HG03196 (cell line): ENCODE data around the gene KLHL22.
"Not testable (repeated sequence)": the region's sequence is repeated elsewhere in the genome, so short reads cannot be mapped to it uniquely, and the experiment has no call there.

ENCODE experiments used
- ATAC-seq: cut with Tn5 transposase; IDR thresholded peaks from one replicate; pipeline ENCODE4 v1.9.1; 2021; ENCODE audit not compliant: unreplicated experiment

The KLHL22 gene

GRCh38 chr22:20506543-20507252 lies 11.1 kb upstream of the KLHL22 start:
- ATAC-seq = peak; percentile 5

DNA sequence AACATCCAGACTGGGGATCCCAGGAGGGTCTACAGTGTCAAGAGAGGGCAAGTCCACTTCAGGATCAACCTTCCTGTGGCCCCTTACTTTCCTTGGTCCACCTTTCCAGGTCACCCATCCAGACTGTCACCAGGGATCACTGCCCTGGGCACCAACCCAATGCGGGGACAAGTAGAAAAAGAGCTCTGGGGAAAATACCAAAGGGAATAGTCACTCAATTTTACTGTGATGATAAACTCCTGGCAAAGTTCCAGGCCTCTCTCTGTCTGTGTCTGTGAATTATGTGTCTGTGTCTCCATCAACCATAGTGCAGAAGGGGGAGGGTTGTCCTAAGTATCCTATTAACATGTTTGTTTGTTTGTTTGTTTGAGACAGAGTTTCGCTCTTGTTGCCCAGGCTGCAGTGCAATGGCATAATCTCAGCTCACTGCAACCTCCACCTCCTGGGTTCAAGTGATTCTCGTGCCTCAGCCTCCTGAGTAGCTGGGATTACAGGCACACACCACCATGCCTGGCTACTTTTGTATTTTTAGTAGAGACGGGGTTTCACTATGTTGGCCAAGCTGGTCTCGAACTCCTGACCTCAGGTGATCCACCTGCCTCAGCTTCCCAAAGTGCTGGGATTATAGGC lies 8.8 kb upstream of the KLHL22 start:
- not testable (repeated sequence) for ATAC-seq

- no peak for ATAC-seq
Observed at GRCh38 chr22:20503816-20504215, 8.2 kb upstream of the KLHL22 start.

GRCh38 chr22:20499769-20500168 lies 4.2 kb upstream of the KLHL22 start:
- ATAC-seq = no peak

DNA sequence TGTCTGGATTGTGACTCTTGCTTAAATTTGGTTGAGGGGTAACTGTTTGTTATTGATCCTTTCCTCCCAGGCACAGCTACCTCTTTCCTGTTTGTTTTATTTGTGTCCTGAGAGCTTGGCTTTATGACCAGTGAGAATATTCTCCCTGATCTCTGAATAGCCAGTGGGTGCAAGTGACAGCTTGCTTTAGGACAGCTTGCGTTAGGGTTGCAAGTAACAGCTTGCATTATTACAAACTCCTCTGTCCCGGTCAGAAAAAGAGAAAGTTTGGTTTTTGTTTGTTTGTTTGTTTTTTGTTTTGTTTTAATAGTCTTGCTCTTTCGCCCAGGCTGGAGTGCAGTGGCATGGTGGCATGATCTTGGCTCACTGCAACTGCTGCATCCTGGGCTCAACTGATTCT lies 3.3 kb upstream of the KLHL22 start:
- ATAC-seq = no peak

DNA sequence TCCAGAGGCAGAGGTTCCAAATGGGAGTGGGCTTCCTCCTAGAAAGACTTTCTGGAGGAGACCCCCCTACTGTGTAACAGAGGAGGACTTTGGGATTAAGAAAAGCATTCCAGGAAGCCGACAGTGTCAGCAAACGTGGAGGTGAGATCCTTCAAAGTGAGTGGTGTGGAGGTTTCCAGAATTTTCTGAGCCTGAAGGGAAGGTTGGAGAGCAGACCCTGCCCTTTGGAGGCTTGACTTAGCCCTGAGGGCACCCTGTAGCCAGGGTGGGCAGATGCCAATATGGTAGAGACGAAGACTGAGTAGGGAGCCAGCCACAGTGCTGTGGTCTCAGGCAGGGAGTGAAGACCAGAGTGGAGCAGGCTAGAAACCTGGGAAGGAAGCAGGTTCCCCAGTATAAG lies 1.8 kb upstream of the KLHL22 start:
- ATAC-seq = no peak

DNA sequence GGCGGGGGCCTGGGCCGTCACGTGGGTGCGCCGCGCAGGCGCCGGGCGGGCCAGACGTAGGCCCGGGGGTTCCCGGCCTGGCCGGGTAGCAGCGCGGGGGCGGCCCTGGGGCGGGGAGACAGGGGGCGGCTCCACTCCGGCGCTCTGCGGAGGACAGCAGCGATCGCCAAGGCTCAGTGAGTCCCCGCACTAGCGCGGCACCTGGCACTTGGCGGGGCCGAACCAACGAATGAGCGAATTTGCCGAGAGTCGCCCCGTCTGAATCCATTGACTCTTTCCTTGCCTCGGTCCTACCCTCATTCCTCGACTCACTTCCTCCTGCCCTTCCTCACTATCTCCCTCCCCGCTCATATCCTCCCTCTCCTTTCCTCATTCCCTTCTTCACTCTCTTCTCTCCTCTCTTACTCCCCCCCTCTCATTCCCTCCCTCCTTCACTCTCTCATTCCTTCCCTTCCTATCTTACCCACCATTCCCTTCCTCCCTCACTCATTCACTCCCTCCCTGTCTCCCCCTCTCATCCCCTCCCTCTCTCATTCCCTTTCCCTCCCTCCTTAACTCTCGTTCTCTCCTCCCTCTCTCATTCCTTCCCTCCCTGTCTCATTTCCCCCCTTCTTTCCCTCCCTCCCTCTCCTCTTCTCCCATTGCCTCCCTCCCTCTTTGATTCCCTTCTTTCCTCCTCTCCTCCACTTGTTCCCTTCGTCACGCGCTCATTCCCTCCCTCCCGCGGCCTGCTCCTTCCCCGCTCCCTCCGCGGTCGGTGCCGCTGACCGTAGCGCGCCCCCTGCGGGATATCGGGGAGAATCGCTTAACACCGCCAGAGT lies 476 bp upstream of the KLHL22 start:
- ATAC-seq = peak; percentile 76

- no peak for ATAC-seq
Observed at GRCh38 chr22:20491346-20491745, 4.2 kb downstream of the KLHL22 start.

DNA sequence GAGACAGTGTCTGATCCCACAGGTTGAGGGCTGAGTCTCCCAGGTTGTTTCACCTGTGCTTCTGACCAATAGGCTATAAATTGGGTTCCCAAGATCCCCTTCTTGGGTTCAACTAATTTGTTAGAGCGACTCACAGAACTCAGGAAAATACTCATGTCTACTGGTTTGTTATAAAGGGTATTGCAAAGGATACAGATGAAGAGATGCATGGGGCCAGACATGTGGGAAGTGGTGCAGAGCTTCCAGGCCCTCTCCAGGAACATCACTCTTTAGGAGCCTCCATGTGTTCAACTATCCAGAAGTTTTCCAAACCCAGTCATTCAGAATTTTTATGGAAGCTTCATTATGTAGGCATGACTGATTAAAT lies 4.7 kb downstream of the KLHL22 start:
- no peak for ATAC-seq

GRCh38 chr22:20490183-20490940 lies 5.2 kb downstream of the KLHL22 start:
- ATAC-seq = no peak

GRCh38 chr22:20488946-20489345 lies 6.6 kb downstream of the KLHL22 start:
- no peak for ATAC-seq

DNA sequence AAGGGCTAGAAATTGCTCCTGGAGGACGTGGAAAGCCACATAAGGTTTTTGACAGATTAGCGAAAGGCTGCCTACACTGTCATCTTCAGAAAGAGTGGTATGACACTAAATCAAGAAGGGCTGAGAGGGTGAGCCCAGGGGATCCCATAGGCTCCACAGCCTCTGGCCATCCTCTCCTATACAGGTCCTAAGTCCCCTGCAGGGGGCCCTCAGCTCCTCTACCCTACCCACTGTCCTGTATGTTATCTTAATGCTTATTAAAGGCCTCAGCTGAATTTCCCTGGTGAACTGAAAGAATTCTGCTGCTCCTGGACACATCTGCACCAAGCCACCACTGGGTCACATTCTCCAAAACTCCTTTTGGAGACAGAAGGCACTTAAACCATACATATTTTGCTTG lies 7.9 kb downstream of the KLHL22 start:
- ATAC-seq = no peak

DNA sequence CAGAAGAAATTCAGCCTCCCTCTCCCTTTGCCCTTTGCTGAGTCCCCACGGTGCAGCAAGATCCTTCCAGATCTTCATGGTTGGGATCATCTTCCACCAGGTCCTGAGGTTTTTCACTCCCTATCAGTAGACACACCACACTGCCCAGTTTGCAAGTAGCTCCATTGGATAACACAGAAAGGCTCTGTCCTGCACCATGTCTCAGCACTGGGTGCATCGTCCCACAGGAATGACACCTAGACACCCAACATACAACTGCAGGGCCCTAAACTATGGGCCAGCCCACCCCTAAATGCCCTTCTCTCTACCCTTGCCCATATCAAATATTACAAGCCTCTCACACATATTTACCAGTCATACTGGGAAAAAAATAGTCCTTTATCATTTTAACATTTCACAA lies 9.4 kb downstream of the KLHL22 start:
- no peak for ATAC-seq

DNA sequence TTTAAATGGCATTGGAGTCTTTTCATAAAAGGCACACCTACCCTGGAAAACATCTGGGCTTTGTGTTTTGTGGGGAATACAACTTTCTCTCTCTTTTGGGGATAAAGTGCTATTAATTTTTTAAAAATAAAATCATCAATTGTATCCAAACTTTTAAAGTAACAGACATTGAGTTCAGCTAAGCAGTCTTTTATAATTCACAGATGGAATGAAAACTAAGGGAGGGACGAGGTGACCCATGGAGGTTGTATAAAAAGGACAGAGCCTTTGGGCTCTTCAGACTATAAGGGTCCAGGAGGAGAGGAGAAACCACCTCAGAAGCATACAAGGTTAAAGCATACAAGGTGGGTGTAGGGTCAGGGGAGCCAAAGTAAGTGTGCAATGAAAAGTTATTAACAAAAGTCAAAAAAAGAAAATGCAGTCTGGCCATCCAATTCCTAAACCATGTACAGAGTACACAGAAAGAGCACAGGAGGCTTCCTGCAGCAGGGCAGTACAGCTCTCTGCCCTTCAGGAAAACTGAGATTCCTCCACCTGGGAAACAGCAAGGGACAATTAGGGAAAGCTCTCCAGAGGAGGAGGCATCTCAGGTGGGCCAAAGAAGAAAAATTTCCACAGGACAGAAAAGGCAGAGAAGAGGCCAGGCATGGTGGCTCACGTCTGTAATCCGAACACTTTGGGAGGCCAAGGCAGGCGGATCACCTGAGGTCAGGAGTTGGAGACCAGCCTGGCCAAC lies 10.5 kb downstream of the KLHL22 start:
- no peak for ATAC-seq

DNA sequence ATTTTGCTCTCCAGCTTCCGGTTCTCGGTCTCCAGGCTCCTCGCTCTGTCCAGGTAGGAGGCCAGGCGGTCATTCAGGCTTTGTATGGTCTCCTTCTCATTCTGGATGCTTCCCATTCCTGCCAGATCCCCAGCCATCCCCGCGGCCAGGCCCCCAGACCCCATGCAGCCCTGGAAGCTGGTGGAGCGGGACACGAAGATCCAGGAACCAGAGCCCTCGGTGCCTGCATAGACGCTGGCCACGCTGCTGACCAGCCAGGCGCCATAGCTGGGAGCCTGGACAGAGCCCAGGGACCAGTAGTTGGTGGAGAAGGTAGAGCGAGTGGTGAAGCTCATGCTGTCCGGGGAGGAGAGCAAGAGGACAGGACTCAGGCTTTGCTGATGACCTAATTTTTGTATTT lies 11.8 kb downstream of the KLHL22 start:
- no peak for ATAC-seq

- not testable (repeated sequence) for ATAC-seq
Observed at GRCh38 chr22:20483143-20483506, 12.5 kb downstream of the KLHL22 start.

DNA sequence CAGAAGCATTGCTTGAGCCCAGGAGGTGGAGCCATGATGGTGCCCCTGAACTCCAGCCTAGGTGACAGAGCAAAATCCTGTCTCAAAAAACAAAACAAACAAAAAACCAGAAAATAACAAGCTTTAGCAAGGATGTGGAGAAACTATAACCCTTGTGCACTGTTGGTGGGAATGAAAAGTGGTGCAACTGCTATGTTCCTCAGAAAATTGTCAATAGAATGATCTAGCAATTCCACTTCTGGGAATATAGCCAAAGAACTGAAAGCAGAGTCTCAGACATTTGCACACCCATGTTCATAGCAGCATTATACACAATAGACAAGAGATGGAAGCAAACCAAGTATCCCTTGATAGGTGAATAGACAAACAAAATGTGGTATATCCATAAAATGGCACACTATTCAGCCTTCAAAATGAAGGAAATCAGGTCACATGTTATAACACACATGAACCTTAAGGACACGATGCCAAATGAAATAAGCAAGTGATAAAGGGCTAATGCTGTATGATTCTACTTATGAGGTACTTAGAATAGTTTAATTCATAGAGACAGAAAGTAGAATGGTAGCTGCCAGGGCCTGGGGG lies 15.9 kb downstream of the KLHL22 start:
- no peak for ATAC-seq

DNA sequence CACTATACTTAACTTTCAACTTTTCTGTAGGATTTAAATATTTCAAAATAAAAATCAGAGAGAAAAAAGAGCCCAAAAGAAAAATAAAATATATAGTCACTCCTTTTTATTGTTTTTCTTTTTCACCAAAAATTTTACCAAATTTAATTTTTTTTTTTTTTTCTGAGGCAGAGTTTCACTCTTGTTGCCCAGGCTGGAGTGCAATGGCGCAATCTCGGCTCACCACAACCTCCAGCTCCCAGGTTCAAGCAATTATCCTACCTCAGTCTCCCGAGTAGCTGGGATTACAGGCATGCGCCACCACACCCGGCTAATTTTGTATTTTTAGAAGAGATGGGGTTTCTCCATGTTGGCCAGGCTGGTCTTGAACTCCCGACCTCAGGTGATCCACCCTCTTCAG lies 17.5 kb downstream of the KLHL22 start:
- not testable (repeated sequence) for ATAC-seq

- not testable (repeated sequence) for ATAC-seq
Observed at GRCh38 chr22:20475569-20475968, 20.0 kb downstream of the KLHL22 start.

DNA sequence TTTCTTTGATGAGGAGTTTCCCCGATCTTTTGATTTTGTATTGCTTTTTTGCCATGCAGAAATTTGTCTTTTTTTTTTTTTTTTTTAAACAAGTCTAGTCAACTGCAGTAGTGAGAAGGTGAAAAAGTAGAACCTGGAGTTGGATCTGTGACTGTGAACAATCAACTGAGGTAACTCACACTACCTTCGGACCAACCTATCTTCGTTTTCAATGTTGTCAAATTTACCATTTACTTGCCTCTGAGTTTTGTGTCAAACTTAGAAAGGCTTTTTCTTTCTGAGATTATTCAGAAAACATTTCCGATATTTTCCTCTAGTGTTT lies 20.5 kb downstream of the KLHL22 start:
- no peak for ATAC-seq
